ENCODE results near the gene ROR2. TPM values are rescaled to one million over a fixed set of nuclear protein-coding genes. Genes with fewer than 3 reads are reported as not detected.

Gene ROR2
- total and polyA plus RNA-seq, 2 of the 8 experiments (the other 6 are each of a cell fraction or from before 2014, with no cell fraction given), result 2.7 to 4.3 TPM

- no peak for DNase-seq (ENCODE audit: low read depth in 1 of 2, low spot score in 2 of 2)
- Histone ChIP-seq H3K4me3 (ENCODE audit: extremely low read depth in 1 of 4, insufficient read depth in 2 of 4, low read depth in 3 of 4, low read length in 4 of 4) (no peak overlapping the region), H3K23ac (ENCODE audit: insufficient read length) (no peak overlapping the region), H3K36me3 (ENCODE audit: control insufficient read depth in 2 of 4, insufficient read depth in 4 of 4, low read length in 3 of 4) (no peaks in the 10 kb centered on the region), H2BK12ac (ENCODE audit: low read depth, low read length) (no peak overlapping the region), H3K27me3 (replicated peaks in 1 of 4; ENCODE audit: control insufficient read depth in 3 of 4, extremely low read depth in 1 of 4, insufficient read depth in 3 of 4, low read length in 3 of 4) (no peaks in the 10 kb centered on the region), H3K4me1 (replicated peaks in 1 of 4; ENCODE audit: control insufficient read depth in 3 of 4, insufficient read depth in 4 of 4, low read length in 3 of 4) (no peaks in the 10 kb centered on the region), H3K79me1 (ENCODE audit: low read depth, low read length) (peaks cover 2% of the 10 kb centered on the region), H4K91ac (replicated peaks; ENCODE audit: insufficient read length, low read length) (no peak overlapping the region), H2BK20ac (ENCODE audit: low read length) (no peak overlapping the region), H2BK5ac (ENCODE audit: low read depth, low read length) (no peak overlapping the region), H2BK15ac (ENCODE audit: low read length) (no peak overlapping the region), H3K4ac (replicated peaks; ENCODE audit: insufficient read length, low read depth, low read length) (no peak overlapping the region), H3K27ac (ENCODE audit: low read depth, low read length) (no peak overlapping the region), H3K18ac (ENCODE audit: extremely low read depth, low read length) (no peak overlapping the region), H3K14ac (ENCODE audit: insufficient read length) (no peak overlapping the region), H3K9me3 (ENCODE audit: insufficient read depth in 2 of 2, low read depth in 1 of 2, low read length in 1 of 2) (no peaks in the 10 kb centered on the region), H4K20me1 (replicated peaks in 1 of 2; ENCODE audit: control insufficient read depth in 1 of 2, insufficient read depth in 2 of 2, low read length in 2 of 2) (no peaks in the 10 kb centered on the region), H4K5ac (ENCODE audit: insufficient read length, low read depth, low read length) (no peak overlapping the region), H4K8ac (ENCODE audit: extremely low read depth, insufficient read depth, low read length) (no peak overlapping the region), H3K56ac (replicated peaks; ENCODE audit: insufficient read length, low read depth, low read length) (no peak overlapping the region), H2BK120ac (replicated peaks; ENCODE audit: low read depth, low read length) (no peak overlapping the region), H2AK5ac (ENCODE audit: low read depth, low read length) (no peak overlapping the region), H3K4me2 (ENCODE audit: insufficient read depth in 1 of 2, low read depth in 2 of 2, low read length in 2 of 2) (no peak overlapping the region), H3K23me2 (ENCODE audit: low read depth, low read length) (no peaks in the 10 kb centered on the region; the same call in 1 of the 2 replicates), H3K79me2 (ENCODE audit: control insufficient read depth in 1 of 2, insufficient read depth in 2 of 2, low read length in 2 of 2) (no peaks in the 10 kb centered on the region), H2AFZ (ENCODE audit: low read length) (no peak overlapping the region), H3K9ac (replicated peaks in 1 of 4; ENCODE audit: extremely low read depth in 1 of 4, low read depth in 3 of 4, low read length in 3 of 4) (no peak overlapping the region)
- ChIA-PET CTCF (ENCODE audit: partially characterized antibody) (interaction anchor here (0.6 to 1.2 kb wide), 2 partner anchors 15 to 98 kb away, joined by 3 read pairs; no protein-coding TSS in a partner anchor), POLR2A (ENCODE audit: partially characterized antibody) (no interaction called here)
- FAIRE-seq, result no peak
- no peak for TF ChIP-seq POLR2AphosphoS5 (IDR thresholded peaks at IDR 0.05; ENCODE audit: low read depth, low read length)
- no peak for TF ChIP-seq CREB1 (IDR thresholded peaks at IDR 0.05)
- TF ChIP-seq ASH2L (IDR thresholded peaks at IDR 0.05; ENCODE audit: low read length), result no peak
- no peak for TF ChIP-seq CHD1 (IDR thresholded peaks at IDR 0.05; ENCODE audit: low read depth, low read length)
Measured at GRCh38 chr9:91787931-91788330, 162.1 kb downstream of the ROR2 start.

Data from H1 (cell line).